Natural killer cell (primary cell): ENCODE data around the gene PHACTR3. TPM values are rescaled to one million over a fixed set of nuclear protein-coding genes. Genes with fewer than 3 reads are reported as not detected.

Experiments used
- ATAC-seq, 3 donors: fragments of 150-1000 bp in 2 of 3; fragments of 200-7000 bp in 1 of 3; cut with Tn5 transposase; 1 replicate in 1 of 3; 2 replicates in 2 of 3; pipeline ENCODE4 v1.10.0; 2021; ENCODE audit warnings: mild to moderate bottlenecking in 2 of 3, moderate library complexity in 2 of 3
- DNase-seq, 2 donors: peaks; one replicate each; pipeline versions ENCODE4 v3.0.0 to v3.0.0-alpha.2; 2013 to 2021; ENCODE audit warnings: mixed read lengths in 1 of 2
- H3K27ac ChIP-seq: one replicate; pipeline ENCODE4 v1.5.1; 2013; ENCODE audit warnings: mild to moderate bottlenecking, low read length
- H3K27me3 ChIP-seq: one replicate; pipeline ENCODE4 v1.6.1; 2013; ENCODE audit warnings: low read length; ENCODE audit not compliant: control insufficient read depth, insufficient read depth
- H3K36me3 ChIP-seq: one replicate; pipeline ENCODE4 v1.6.1; 2013; ENCODE audit warnings: low read length; ENCODE audit not compliant: control insufficient read depth, insufficient read depth
- H3K4me1 ChIP-seq: one replicate; pipeline ENCODE4 v1.6.1; 2013; ENCODE audit warnings: low read length; ENCODE audit not compliant: control insufficient read depth, insufficient read depth
- H3K4me3 ChIP-seq: one replicate; pipeline ENCODE4 v1.5.1; 2013; ENCODE audit warnings: low read length
- H3K9me3 ChIP-seq: one replicate; pipeline ENCODE4 v1.6.1; 2013; ENCODE audit warnings: low read length; ENCODE audit not compliant: control insufficient read depth, insufficient read depth
- H3K27ac Mint-ChIP-seq, 2 donors: one replicate each; pipeline ENCODE4 v1.8.0; 2022; ENCODE audit warnings: mild to moderate bottlenecking in 2 of 2, mixed read lengths in 2 of 2, moderate library complexity in 1 of 2
- H3K27me3 Mint-ChIP-seq, 2 donors: one replicate each; pipeline ENCODE4 v1.8.0; 2022; ENCODE audit warnings: low read depth in 2 of 2, mixed read lengths in 2 of 2
- H3K36me3 Mint-ChIP-seq: one replicate; pipeline ENCODE4 v1.8.0; 2022; ENCODE audit warnings: mixed read lengths
- H3K4me1 Mint-ChIP-seq, 2 donors: one replicate each; pipeline ENCODE4 v1.8.0; 2022; ENCODE audit warnings: mixed read lengths in 2 of 2
- H3K4me3 Mint-ChIP-seq: one replicate; pipeline ENCODE4 v1.8.0; 2022; ENCODE audit warnings: mild to moderate bottlenecking, moderate library complexity, mixed read lengths
- H3K9me3 Mint-ChIP-seq, 2 donors: one replicate each; pipeline ENCODE4 v1.8.0; 2022; ENCODE audit warnings: mixed read lengths in 2 of 2
- CTCF ChIP-seq: fragments of 200-600 bp; IDR thresholded peaks from one replicate; pipeline ENCODE4 v1.8.0; 2022; ENCODE audit warnings: antibody characterized with exemption
- WGBS: methylation state at CpG from one replicate; pipeline ENCODE4 v1.1.7; 2013; ENCODE audit warnings: missing lambda C conversion rate; ENCODE audit not compliant: insufficient coverage; 5-methylcytosine and 5-hydroxymethylcytosine counted together
- intact Hi-C: fragments of 100-400 bp; cut with micrococcal nuclease; formaldehyde crosslinking; loops from one replicate; pipeline ENCODE4 v1.14.2; 2022
- total RNA-seq, 4 donors: library from RNA; stranded (reverse); fragments of 120-200 nt in 1 of 4; gene quantifications; one replicate each; pipeline versions ENCODE4 v1.2.3 to v1.2.4, GENCODE V29; 2013 to 2022

Gene PHACTR3
- total RNA-seq, 3 donors from 2014 or later (not counting 1 experiment from before 2014, with no cell fraction given) = not detected

GRCh38 chr20:59767656-59768055 is 163.3 kb downstream of the PHACTR3 start:
- TF ChIP-seq CTCF = no peak
- Histone ChIP-seq H3K9me3 (no peaks in the 10 kb centered on the region), H3K36me3 (no peaks in the 10 kb centered on the region), H3K4me1 (no peaks in the 10 kb centered on the region), H3K27me3 (no peaks in the 10 kb centered on the region), H3K27ac (no peak overlapping the region), H3K4me3 (no peak overlapping the region)
- intact Hi-C loops = no loop called here
- H3K4me1 Mint-ChIP-seq = no peaks in the 10 kb centered on the region
- ATAC-seq (no peak), DNase-seq (no peak)
- peaks cover 11 to 13% of the 10 kb centered on the region in 2 donors for H3K27me3 Mint-ChIP-seq
- H3K27ac Mint-ChIP-seq = no peak overlapping the region
- H3K4me3 Mint-ChIP-seq = no peak overlapping the region
- no peaks in the 10 kb centered on the region for H3K36me3 Mint-ChIP-seq
- H3K9me3 Mint-ChIP-seq = peaks cover 0 to 3% of the 10 kb centered on the region in 2 donors

DNA sequence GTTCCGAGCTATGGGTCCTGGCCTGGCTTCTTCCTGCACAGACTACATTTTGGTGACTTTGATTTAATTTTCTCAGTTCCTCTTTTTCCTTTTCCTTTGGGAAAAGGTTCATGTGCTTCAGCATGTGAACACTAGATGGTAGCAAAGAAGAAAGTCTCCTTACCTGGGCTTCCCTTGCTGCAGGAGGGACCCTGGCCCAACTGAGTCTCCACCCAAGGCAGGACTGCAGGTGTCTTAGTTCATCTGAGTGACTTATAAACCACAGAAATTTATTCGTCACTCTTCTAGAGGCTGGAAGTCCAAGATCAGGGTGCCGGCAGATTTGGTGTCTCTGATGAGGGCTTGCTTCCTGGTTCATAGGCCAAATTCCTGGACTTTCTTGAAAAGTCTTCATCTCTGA is 165.9 kb downstream of the PHACTR3 start:
- H3K4me3 ChIP-seq = no peak overlapping the region
- no peaks in the 10 kb centered on the region for H3K4me1 Mint-ChIP-seq
- ATAC-seq (no peak), DNase-seq (no peak)
- no peaks in the 10 kb centered on the region for H3K36me3 Mint-ChIP-seq
- H3K27ac Mint-ChIP-seq = no peak overlapping the region
- WGBS = 65% methylated on average over 2 of the region's 3 CpGs
- intact Hi-C loops = no loop called here
- no peak overlapping the region for H3K27ac ChIP-seq
- H3K4me3 Mint-ChIP-seq = no peak overlapping the region
- H3K27me3 Mint-ChIP-seq = peaks cover 10 to 11% of the 10 kb centered on the region in 2 donors
- H3K9me3 ChIP-seq = no peaks in the 10 kb centered on the region
- H3K9me3 Mint-ChIP-seq = peaks cover 0 to 3% of the 10 kb centered on the region in 2 donors
- no peaks in the 10 kb centered on the region for H3K4me1 ChIP-seq
- H3K36me3 ChIP-seq = no peaks in the 10 kb centered on the region
- no peaks in the 10 kb centered on the region for H3K27me3 ChIP-seq
- TF ChIP-seq CTCF = no peak

DNA sequence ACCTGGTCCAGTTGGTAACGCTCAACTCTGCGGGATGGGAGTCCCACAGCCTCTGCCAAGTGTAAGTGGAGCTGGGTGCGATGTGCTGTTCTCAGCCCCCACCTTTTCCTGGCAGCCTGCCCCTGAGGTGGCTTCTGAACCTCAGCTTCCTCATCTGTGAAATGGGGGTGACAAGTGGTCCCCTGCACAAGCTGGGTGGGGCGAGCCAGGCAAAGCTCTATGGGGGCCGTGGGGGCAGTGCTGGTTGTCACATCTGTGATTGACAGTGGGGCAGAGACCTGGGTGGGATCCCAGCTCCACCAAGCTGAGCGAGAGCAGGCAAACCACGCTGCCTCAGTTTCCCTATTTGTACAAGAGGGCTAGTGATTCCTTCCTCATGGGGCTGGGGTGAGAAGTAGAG is 166.5 kb downstream of the PHACTR3 start:
- Mint-ChIP-seq H3K36me3 (no peaks in the 10 kb centered on the region), H3K4me3 (no peak overlapping the region), H3K27ac (no peak overlapping the region), H3K4me1 (no peaks in the 10 kb centered on the region), H3K27me3 (peaks cover 4 to 8% of the 10 kb centered on the region in 2 donors), H3K9me3 (peaks cover 0 to 3% of the 10 kb centered on the region in 2 donors)
- no peak overlapping the region for H3K27ac ChIP-seq
- 77% methylated on average over 7 of the region's 7 CpGs for WGBS
- intact Hi-C loops = no loop called here
- TF ChIP-seq CTCF = no peak
- H3K4me1 ChIP-seq = no peaks in the 10 kb centered on the region
- H3K4me3 ChIP-seq = no peak overlapping the region
- no peaks in the 10 kb centered on the region for H3K36me3 ChIP-seq
- H3K27me3 ChIP-seq = no peaks in the 10 kb centered on the region
- ATAC-seq (no peak), DNase-seq (no peak)
- H3K9me3 ChIP-seq = no peaks in the 10 kb centered on the region
